ENCODE measurements around the gene C16orf74. TPM values are rescaled to one million over a fixed set of nuclear protein-coding genes. Genes with fewer than 3 reads are reported as not detected.
A peak's percentile ranks its signal among the peaks of the same experiment; 100 is the strongest.

Gene C16orf74
- total RNA-seq, 1 donor from 2014 or later, result 4.7 TPM

DNA sequence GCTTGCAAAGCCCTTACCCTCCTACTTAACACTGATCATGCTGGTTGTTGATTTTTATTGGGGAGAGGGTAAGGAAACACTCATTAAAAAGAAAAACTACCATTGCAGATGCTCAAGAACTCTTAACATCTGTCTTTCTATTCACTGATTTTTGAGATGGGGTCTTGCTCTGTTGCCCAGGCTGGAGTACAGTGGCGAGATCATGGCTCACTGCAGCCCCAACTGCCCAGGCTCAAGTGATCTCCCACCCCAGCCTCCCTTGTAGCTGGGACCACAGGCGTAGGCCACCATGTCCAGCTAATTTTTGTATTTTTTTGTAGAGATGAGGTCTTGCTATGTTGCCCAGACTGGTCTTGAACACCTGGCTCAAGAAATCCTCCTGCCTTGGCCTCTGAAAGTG is 33.9 kb upstream of the C16orf74 start:
- Mint-ChIP-seq H3K9me3 (ENCODE audit: unreplicated experiment) (no peaks in the 10 kb centered on the region), H3K27me3 (ENCODE audit: low read depth, unreplicated experiment) (no peaks in the 10 kb centered on the region), H3K4me1 (ENCODE audit: low read depth, unreplicated experiment) (no peaks in the 10 kb centered on the region), H3K36me3 (ENCODE audit: low read depth, unreplicated experiment) (peaks cover 12% of the 10 kb centered on the region), H3K4me3 (ENCODE audit: unreplicated experiment) (no peak overlapping the region), H3K27ac (ENCODE audit: unreplicated experiment) (no peak overlapping the region)
- H3K9me3 ChIP-seq (ENCODE audit: insufficient read depth, low read depth, low read length), result no peaks in the 10 kb centered on the region
- H3K79me2 ChIP-seq (ENCODE audit: insufficient read depth, low read length), result peaks cover 79% of the 10 kb centered on the region
- H3K27ac ChIP-seq (ENCODE audit: low read depth, low read length), result no peak overlapping the region
- H3K4me3 ChIP-seq (ENCODE audit: insufficient read depth, low read depth, low read length), result no peak overlapping the region
- peaks cover 6% of the 10 kb centered on the region for H3K4me1 ChIP-seq (ENCODE audit: insufficient read depth, low read length)
- FAIRE-seq (no peak), DNase-seq (ENCODE audit: low read depth) (no peak)
- no peak overlapping the region for H2AFZ ChIP-seq (ENCODE audit: low read depth, low read length)
- TF ChIP-seq, protein P1, sequence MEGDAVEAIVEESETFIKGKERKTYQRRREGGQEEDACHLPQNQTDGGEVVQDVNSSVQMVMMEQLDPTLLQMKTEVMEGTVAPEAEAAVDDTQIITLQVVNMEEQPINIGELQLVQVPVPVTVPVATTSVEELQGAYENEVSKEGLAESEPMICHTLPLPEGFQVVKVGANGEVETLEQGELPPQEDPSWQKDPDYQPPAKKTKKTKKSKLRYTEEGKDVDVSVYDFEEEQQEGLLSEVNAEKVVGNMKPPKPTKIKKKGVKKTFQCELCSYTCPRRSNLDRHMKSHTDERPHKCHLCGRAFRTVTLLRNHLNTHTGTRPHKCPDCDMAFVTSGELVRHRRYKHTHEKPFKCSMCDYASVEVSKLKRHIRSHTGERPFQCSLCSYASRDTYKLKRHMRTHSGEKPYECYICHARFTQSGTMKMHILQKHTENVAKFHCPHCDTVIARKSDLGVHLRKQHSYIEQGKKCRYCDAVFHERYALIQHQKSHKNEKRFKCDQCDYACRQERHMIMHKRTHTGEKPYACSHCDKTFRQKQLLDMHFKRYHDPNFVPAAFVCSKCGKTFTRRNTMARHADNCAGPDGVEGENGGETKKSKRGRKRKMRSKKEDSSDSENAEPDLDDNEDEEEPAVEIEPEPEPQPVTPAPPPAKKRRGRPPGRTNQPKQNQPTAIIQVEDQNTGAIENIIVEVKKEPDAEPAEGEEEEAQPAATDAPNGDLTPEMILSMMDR (IDR thresholded peaks at IDR 0.05; ENCODE audit: insufficient read depth, low read depth, low read length), result no peak
- TF ChIP-seq EZH2 (IDR thresholded peaks at IDR 0.05; ENCODE audit: insufficient read depth, low read length), result no peak
- H3K27me3 ChIP-seq (ENCODE audit: insufficient read depth, low read length), result no peaks in the 10 kb centered on the region
- no peak overlapping the region for H3K4me2 ChIP-seq (ENCODE audit: low read length)
- peaks cover 93% of the 10 kb centered on the region for H4K20me1 ChIP-seq (ENCODE audit: insufficient read depth, low read length)
- H3K9ac ChIP-seq (ENCODE audit: low read length), result no peak overlapping the region
- peaks cover 38% of the 10 kb centered on the region for H3K36me3 ChIP-seq (ENCODE audit: insufficient read depth, low read length)

DNA sequence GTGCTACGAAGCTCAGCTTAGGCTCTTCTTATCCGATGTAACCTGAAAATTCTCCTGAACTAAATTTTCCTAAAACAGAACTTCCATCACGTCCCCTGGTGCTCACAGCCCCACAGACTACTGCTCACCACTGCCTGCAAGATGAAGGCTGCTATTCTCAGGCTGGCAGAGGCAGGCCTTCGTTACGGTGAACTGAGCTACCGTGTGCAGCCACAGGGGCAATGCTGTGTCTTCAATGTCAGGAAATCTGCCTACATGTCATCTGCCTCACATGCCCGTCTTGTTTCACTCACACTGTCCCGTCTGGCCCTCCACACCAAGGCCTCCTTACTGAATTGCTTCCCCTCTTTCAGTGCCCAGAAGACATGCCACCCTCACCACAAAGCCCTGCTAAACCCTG is 32.5 kb upstream of the C16orf74 start:
- no peak overlapping the region for H3K4me2 ChIP-seq (ENCODE audit: low read length)
- no peak overlapping the region for H2AFZ ChIP-seq (ENCODE audit: low read depth, low read length)
- H3K79me2 ChIP-seq (ENCODE audit: insufficient read depth, low read length), result peaks cover 67% of the 10 kb centered on the region
- no peak overlapping the region for H3K9ac ChIP-seq (ENCODE audit: low read length)
- no peaks in the 10 kb centered on the region for H3K9me3 Mint-ChIP-seq (ENCODE audit: unreplicated experiment)
- FAIRE-seq (no peak), DNase-seq (ENCODE audit: low read depth) (no peak)
- peaks cover 45% of the 10 kb centered on the region for H3K36me3 ChIP-seq (ENCODE audit: insufficient read depth, low read length)
- no peak overlapping the region for H3K27ac Mint-ChIP-seq (ENCODE audit: unreplicated experiment)
- peaks cover 82% of the 10 kb centered on the region for H4K20me1 ChIP-seq (ENCODE audit: insufficient read depth, low read length)
- peaks cover 15% of the 10 kb centered on the region for H3K36me3 Mint-ChIP-seq (ENCODE audit: low read depth, unreplicated experiment)
- H3K27me3 Mint-ChIP-seq (ENCODE audit: low read depth, unreplicated experiment), result no peaks in the 10 kb centered on the region
- no peaks in the 10 kb centered on the region for H3K9me3 ChIP-seq (ENCODE audit: insufficient read depth, low read depth, low read length)
- no peak for TF ChIP-seq EZH2 (IDR thresholded peaks at IDR 0.05; ENCODE audit: insufficient read depth, low read length)
- TF ChIP-seq, protein P1 (IDR thresholded peaks at IDR 0.05; ENCODE audit: insufficient read depth, low read depth, low read length), result no peak
- no peak overlapping the region for H3K4me3 Mint-ChIP-seq (ENCODE audit: unreplicated experiment)
- H3K27ac ChIP-seq (ENCODE audit: low read depth, low read length), result no peak overlapping the region
- H3K4me3 ChIP-seq (ENCODE audit: insufficient read depth, low read depth, low read length), result no peak overlapping the region
- no peaks in the 10 kb centered on the region for H3K27me3 ChIP-seq (ENCODE audit: insufficient read depth, low read length)
- peaks cover 6% of the 10 kb centered on the region for H3K4me1 Mint-ChIP-seq (ENCODE audit: low read depth, unreplicated experiment)
- peaks cover 6% of the 10 kb centered on the region for H3K4me1 ChIP-seq (ENCODE audit: insufficient read depth, low read length)

DNA sequence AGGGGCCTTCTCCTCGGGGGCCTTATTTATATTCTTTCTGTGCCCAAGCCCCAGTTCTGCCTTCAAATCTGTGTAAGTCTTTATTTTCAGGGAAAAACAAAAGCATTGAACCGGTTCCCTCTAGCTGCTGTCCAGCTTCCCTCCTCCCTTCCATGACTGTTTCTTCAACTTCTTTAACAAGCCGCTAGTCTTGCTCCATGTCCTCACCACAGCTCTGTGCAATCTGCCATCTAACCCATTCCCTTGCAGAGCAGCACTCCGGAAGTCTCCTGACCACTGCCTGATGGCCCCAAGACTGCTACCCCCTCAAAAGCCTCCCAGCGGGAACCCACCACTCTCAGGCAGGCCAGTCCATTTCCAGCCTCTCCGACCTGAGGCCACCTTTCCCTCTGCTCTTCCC is 31.6 kb upstream of the C16orf74 start:
- Histone ChIP-seq H4K20me1 (ENCODE audit: insufficient read depth, low read length) (peaks cover 82% of the 10 kb centered on the region), H2AFZ (ENCODE audit: low read depth, low read length) (no peak overlapping the region), H3K4me1 (ENCODE audit: insufficient read depth, low read length) (peaks cover 14% of the 10 kb centered on the region), H3K36me3 (ENCODE audit: insufficient read depth, low read length) (peaks cover 41% of the 10 kb centered on the region), H3K4me3 (ENCODE audit: insufficient read depth, low read depth, low read length) (no peak overlapping the region), H3K27ac (ENCODE audit: low read depth, low read length) (no peak overlapping the region), H3K79me2 (ENCODE audit: insufficient read depth, low read length) (peaks cover 57% of the 10 kb centered on the region), H3K4me2 (ENCODE audit: low read length) (no peak overlapping the region), H3K9ac (ENCODE audit: low read length) (no peak overlapping the region), H3K27me3 (ENCODE audit: insufficient read depth, low read length) (no peaks in the 10 kb centered on the region), H3K9me3 (ENCODE audit: insufficient read depth, low read depth, low read length) (no peaks in the 10 kb centered on the region)
- Mint-ChIP-seq H3K9me3 (ENCODE audit: unreplicated experiment) (no peaks in the 10 kb centered on the region), H3K27ac (ENCODE audit: unreplicated experiment) (no peak overlapping the region), H3K4me1 (ENCODE audit: low read depth, unreplicated experiment) (peaks cover 15% of the 10 kb centered on the region), H3K4me3 (ENCODE audit: unreplicated experiment) (no peak overlapping the region), H3K27me3 (ENCODE audit: low read depth, unreplicated experiment) (no peaks in the 10 kb centered on the region), H3K36me3 (ENCODE audit: low read depth, unreplicated experiment) (peaks cover 15% of the 10 kb centered on the region)
- DNase-seq (ENCODE audit: low read depth) (peak; percentile 40), FAIRE-seq (no peak)
- TF ChIP-seq, protein P1 (IDR thresholded peaks at IDR 0.05; ENCODE audit: insufficient read depth, low read depth, low read length), result no peak
- no peak for TF ChIP-seq EZH2 (IDR thresholded peaks at IDR 0.05; ENCODE audit: insufficient read depth, low read length)
